Endothelial cell (in vitro differentiated cells): ENCODE results near the gene XXYLT1. TPM values are rescaled to one million over a fixed set of nuclear protein-coding genes. Genes with fewer than 3 reads are reported as not detected.

Experiments used
- DNase-seq: peaks from one replicate; pipeline ENCODE4 v3.0.0; 2021; ENCODE audit warnings: low spot score
- H3K27ac Mint-ChIP-seq: one replicate; pipeline ENCODE4 v1.8.0; 2021; ENCODE audit warnings: mixed read lengths, inconsistent platforms; ENCODE audit not compliant: unreplicated experiment
- H3K27me3 Mint-ChIP-seq: one replicate; pipeline ENCODE4 v1.8.0; 2021; ENCODE audit warnings: mild to moderate bottlenecking, moderate library complexity, mixed read lengths, inconsistent platforms; ENCODE audit not compliant: unreplicated experiment
- H3K36me3 Mint-ChIP-seq: one replicate; pipeline ENCODE4 v1.8.0; 2021; ENCODE audit warnings: mild to moderate bottlenecking, low read depth, mixed read lengths, inconsistent platforms; ENCODE audit not compliant: unreplicated experiment
- H3K4me1 Mint-ChIP-seq: one replicate; pipeline ENCODE4 v1.8.0; 2021; ENCODE audit warnings: mild to moderate bottlenecking, mixed read lengths, inconsistent platforms; ENCODE audit not compliant: unreplicated experiment
- H3K4me3 Mint-ChIP-seq: one replicate; pipeline ENCODE4 v1.8.0; 2021; ENCODE audit warnings: mild to moderate bottlenecking, mixed read lengths, inconsistent platforms; ENCODE audit not compliant: unreplicated experiment
- H3K9me3 Mint-ChIP-seq: one replicate; pipeline ENCODE4 v1.8.0; 2021; ENCODE audit warnings: mixed read lengths, inconsistent platforms; ENCODE audit not compliant: unreplicated experiment
- CTCF ChIP-seq: fragments of 200-600 bp; sonication (generic); IDR thresholded peaks from one replicate; pipeline ENCODE4 v1.5.0; 2021; ENCODE audit warnings: antibody characterized with exemption; ENCODE audit not compliant: unreplicated experiment
- long read RNA-seq: library from polyadenylated mRNA; unstranded; transcript quantifications from one replicate; pipeline ENCODE4 v2.0.0, GENCODE V29; 2020; ENCODE audit not compliant: unreplicated experiment
- total RNA-seq: library from RNA; stranded (reverse); fragmentation: NEBNext Ultra II Directional; extraction: Animal tissue kit (Norgen Biotek cat#: 25700); gene quantifications from one replicate; pipeline ENCODE4 v1.2.1, GENCODE V29; 2021; ENCODE audit not compliant: unreplicated experiment

XXYLT1 gene
- total RNA-seq: 25.0 TPM
- long read RNA-seq, transcript XXYLT1-201 (4 exons, 2,727 nt): major isoform, 17 of 22 reads
- long read RNA-seq, partial matches to known transcripts: 1 of 22 reads
- long read RNA-seq, other reads (novel, unspliced or antisense): 3 of 22 reads

- no peak for TF ChIP-seq CTCF
- Mint-ChIP-seq H3K9me3 (no peaks in the 10 kb centered on the region), H3K27me3 (peaks cover 11% of the 10 kb centered on the region), H3K36me3 (peaks cover 9% of the 10 kb centered on the region), H3K27ac (peak within 1 kb of the TSS; percentile 85), H3K4me3 (peak within 1 kb of the TSS; percentile 93), H3K4me1 (peaks cover 28% of the 10 kb centered on the region)
- DNase-seq: peak; percentile 95
These were observed at the start of gene XXYLT1 for GRCh38 chr3:195270817-195271409. Gene XXYLT1, minus strand, starts transcription at chr3:195271159. Its CDS starts 101 bp downstream, at chr3:195271058.

GRCh38 chr3:195319060-195319459 is 48.1 kb upstream of the XXYLT1 start:
- TF ChIP-seq CTCF: no peak
- H3K4me1 Mint-ChIP-seq: no peaks in the 10 kb centered on the region
- no peaks in the 10 kb centered on the region for H3K27me3 Mint-ChIP-seq
- peak overlapping the region; percentile 59 for H3K4me3 Mint-ChIP-seq
- no peak for DNase-seq
- peaks cover 9% of the 10 kb centered on the region for H3K9me3 Mint-ChIP-seq
- no peak overlapping the region for H3K27ac Mint-ChIP-seq
- peaks cover 42% of the 10 kb centered on the region for H3K36me3 Mint-ChIP-seq

GRCh38 chr3:195312714-195313113 is 41.8 kb upstream of the XXYLT1 start:
- Mint-ChIP-seq H3K4me1 (peaks cover 9% of the 10 kb centered on the region), H3K27ac (no peak overlapping the region), H3K9me3 (no peaks in the 10 kb centered on the region), H3K4me3 (no peak overlapping the region), H3K36me3 (peaks cover 2% of the 10 kb centered on the region), H3K27me3 (no peaks in the 10 kb centered on the region)
- DNase-seq: no peak
- TF ChIP-seq CTCF: no peak

GRCh38 chr3:195307711-195308110 is 36.8 kb upstream of the XXYLT1 start:
- no peak for DNase-seq
- Mint-ChIP-seq H3K36me3 (peaks cover 4% of the 10 kb centered on the region), H3K27ac (no peak overlapping the region), H3K4me1 (peaks cover 4% of the 10 kb centered on the region), H3K9me3 (no peaks in the 10 kb centered on the region), H3K27me3 (no peaks in the 10 kb centered on the region), H3K4me3 (no peak overlapping the region)
- TF ChIP-seq CTCF: no peak

GRCh38 chr3:195306369-195306768 is 35.4 kb upstream of the XXYLT1 start:
- H3K27me3 Mint-ChIP-seq: no peaks in the 10 kb centered on the region
- H3K4me1 Mint-ChIP-seq: peaks cover 3% of the 10 kb centered on the region
- TF ChIP-seq CTCF: no peak
- H3K4me3 Mint-ChIP-seq: no peak overlapping the region
- H3K9me3 Mint-ChIP-seq: no peaks in the 10 kb centered on the region
- H3K36me3 Mint-ChIP-seq: peaks cover 9% of the 10 kb centered on the region
- DNase-seq: no peak
- no peak overlapping the region for H3K27ac Mint-ChIP-seq
